NCI-H510A (cell line): ENCODE data around the gene CAPSL.
"Not testable (repeated sequence)": the region's sequence is repeated elsewhere in the genome, so short reads cannot be mapped to it uniquely, and the experiment has no call there.

ENCODE experiments used
- DNase-seq: peaks from one replicate; lab custom pipeline; 2025; lab: John Stamatoyannopoulos, UW

Gene CAPSL

GRCh38 chr5:35876454-35876853, 62.0 kb downstream of the CAPSL start:
- no peak for DNase-seq

GRCh38 chr5:35870605-35871004, 67.8 kb downstream of the CAPSL start:
- no peak for DNase-seq

DNA sequence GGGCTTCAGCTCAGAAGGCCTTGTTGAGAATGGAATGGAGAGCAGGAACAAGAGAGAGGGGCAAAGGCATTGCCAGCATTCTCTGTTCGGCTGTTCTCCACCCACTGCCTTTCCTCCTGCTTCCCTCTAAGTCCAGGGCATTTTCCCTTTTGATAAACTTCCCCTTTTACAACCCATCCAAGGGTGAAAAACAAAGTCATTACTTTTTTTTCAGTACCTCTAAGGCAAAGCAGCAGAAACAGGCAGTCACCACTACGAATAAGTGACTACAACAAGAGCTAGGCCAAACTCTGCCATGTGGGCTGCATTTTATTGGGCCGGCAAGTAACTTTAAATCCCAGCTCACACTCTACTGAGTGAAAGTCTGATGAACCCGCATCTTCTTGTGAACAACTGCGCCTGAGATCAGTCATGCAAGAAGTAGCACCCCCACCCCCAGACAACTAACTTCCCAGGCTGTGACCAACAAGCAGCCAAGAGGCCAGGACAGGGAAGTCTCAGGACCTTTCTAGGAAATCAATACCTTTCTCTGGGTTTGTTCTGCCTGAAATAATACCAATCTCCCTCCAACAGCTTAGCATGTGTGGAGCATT, 68.6 kb downstream of the CAPSL start:
- no peak for DNase-seq

GRCh38 chr5:35867998-35868397, 70.4 kb downstream of the CAPSL start:
- no peak for DNase-seq

DNA sequence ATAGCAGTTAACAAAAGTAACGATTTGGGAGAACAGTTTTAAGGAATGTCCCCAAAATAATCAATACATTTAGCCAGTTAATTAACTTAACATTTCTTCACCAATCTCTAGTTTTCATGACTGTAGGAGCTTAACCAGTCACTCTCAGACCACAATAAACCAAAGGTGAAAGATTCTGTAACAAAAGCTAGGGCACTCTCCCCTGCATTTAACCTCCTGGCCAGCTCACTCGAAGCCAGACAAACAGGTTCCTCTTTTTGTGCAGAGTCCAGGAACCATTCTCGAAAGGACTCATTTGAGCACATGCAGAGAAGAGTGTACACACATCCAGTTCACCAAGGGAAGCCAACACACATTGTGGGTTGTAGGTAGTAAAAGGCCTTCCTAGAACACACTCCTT, 75.3 kb downstream of the CAPSL start:
- no peak for DNase-seq

- no peak for DNase-seq
Measured at GRCh38 chr5:35862126-35862525, 76.3 kb downstream of the CAPSL start.

GRCh38 chr5:35861718-35862117, 76.7 kb downstream of the CAPSL start:
- no peak for DNase-seq

- DNase-seq = no peak
Measured at GRCh38 chr5:35860686-35861085, 77.7 kb downstream of the CAPSL start.

GRCh38 chr5:35859101-35859661, 79.2 kb downstream of the CAPSL start:
- no peak for DNase-seq

- DNase-seq = no peak
Measured at GRCh38 chr5:35857606-35858205, 80.7 kb downstream of the CAPSL start.

- DNase-seq = no peak
Measured at GRCh38 chr5:35856765-35857351, 81.6 kb downstream of the CAPSL start, which contains the start of gene IL7R. IL7R (plus strand) TSS chr5:35856891; CDS start chr5:35856978, 87 bp downstream.

GRCh38 chr5:35856186-35856764, 82.1 kb downstream of the CAPSL start:
- not testable (repeated sequence) for DNase-seq

DNA sequence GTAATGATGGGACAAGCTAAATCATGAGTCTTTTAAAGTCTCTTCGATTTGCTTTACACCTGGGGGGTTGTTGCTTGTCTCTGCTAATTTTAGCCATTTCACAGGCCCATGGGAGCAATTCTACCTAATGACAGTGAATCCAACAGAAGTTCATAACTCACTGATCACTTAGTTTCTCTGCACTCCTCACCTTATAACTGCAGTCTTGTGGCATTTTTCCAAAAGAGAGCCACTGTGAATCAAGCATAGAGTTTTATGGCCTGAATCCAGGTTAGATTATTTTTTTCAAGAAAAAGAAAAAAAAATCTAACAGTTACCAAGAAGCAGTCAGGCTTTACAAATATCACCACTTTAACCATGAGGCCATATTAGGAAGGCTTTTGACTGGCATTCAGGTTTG, 83.2 kb downstream of the CAPSL start:
- no peak for DNase-seq
